OCI-LY1 (cell line): ENCODE results near the gene TMPRSS13.

Experiments
- H2AFZ ChIP-seq: fragments of 200-600 bp; sonication (generic), shearing (Covaris generic); 2 replicates; pipeline ENCODE4 v1.6.0; 2014; ENCODE audit warnings: antibody characterized with exemption, mild to moderate bottlenecking, low read length
- H3F3A ChIP-seq: fragments of 200-600 bp; sonication (generic), shearing (Covaris generic); 2 replicates; pipeline ENCODE4 v1.6.0; 2014; ENCODE audit warnings: mild to moderate bottlenecking, antibody characterized with exemption, low read length, moderate library complexity; ENCODE audit not compliant: insufficient read depth
- H3K27ac ChIP-seq: fragments of 200-600 bp; sonication (generic); 2 replicates; pipeline ENCODE4 v1.5.1; 2014; ENCODE audit warnings: low read length, mixed run types, mild to moderate bottlenecking, low read depth; ENCODE audit not compliant: poor library complexity, severe bottlenecking
- H3K27me3 ChIP-seq: fragments of 200-600 bp; sonication (generic); 2 replicates; pipeline ENCODE4 v1.6.0; 2014; ENCODE audit warnings: antibody characterized with exemption, mild to moderate bottlenecking, low read length, moderate library complexity; ENCODE audit not compliant: insufficient read depth
- H3K36me3 ChIP-seq: fragments of 200-600 bp; sonication (generic); 2 replicates; pipeline ENCODE4 v1.6.1; 2014; ENCODE audit warnings: mild to moderate bottlenecking, antibody characterized with exemption, low read length, moderate library complexity, mixed read lengths; ENCODE audit not compliant: insufficient read depth
- H3K4me1 ChIP-seq: fragments of 200-600 bp; sonication (generic); 2 replicates; pipeline ENCODE4 v1.5.1; 2014; ENCODE audit warnings: mild to moderate bottlenecking, low read length, moderate library complexity; ENCODE audit not compliant: insufficient read depth, severe bottlenecking
- H3K4me2 ChIP-seq: fragments of 200-600 bp; sonication (generic), shearing (Covaris generic); 2 replicates; pipeline ENCODE4 v1.6.1; 2014; ENCODE audit warnings: low read length
- H3K4me3 ChIP-seq: fragments of 200-600 bp; sonication (generic); 2 replicates; pipeline ENCODE4 v1.5.1; 2014; ENCODE audit warnings: low read length, low read depth, mild to moderate bottlenecking, mixed read lengths; ENCODE audit not compliant: poor library complexity, severe bottlenecking
- H3K79me2 ChIP-seq: fragments of 200-600 bp; shearing (Covaris generic); 2 replicates; pipeline ENCODE4 v1.6.1; 2016; ENCODE audit warnings: mixed run types, low read length, mixed read lengths; ENCODE audit not compliant: insufficient read depth
- H3K9ac ChIP-seq: fragments of 200-600 bp; sonication (generic), shearing (Covaris generic); 2 replicates; pipeline ENCODE4 v1.6.1; 2014; ENCODE audit warnings: mild to moderate bottlenecking, low read length, mixed read lengths
- H3K9me2 ChIP-seq: fragments of 200-600 bp; sonication (generic), shearing (Covaris generic); 2 replicates; pipeline ENCODE4 v1.6.1; 2014; ENCODE audit warnings: low read depth, mild to moderate bottlenecking, low read length, mixed read lengths
- H3K9me3 ChIP-seq: fragments of 200-600 bp; shearing (Covaris generic); 2 replicates; pipeline ENCODE4 v1.6.1; 2014; ENCODE audit warnings: low read length, mixed read lengths
- H4K20me1 ChIP-seq: fragments of 200-600 bp; sonication (generic), shearing (Covaris generic); 2 replicates; pipeline ENCODE4 v1.6.0; 2016; ENCODE audit warnings: mild to moderate bottlenecking, low read length; ENCODE audit not compliant: insufficient read depth
- EZH2 ChIP-seq: fragments of 200-600 bp; sonication (generic), shearing (Covaris generic); IDR thresholded peaks from 2 replicates; pipeline ENCODE4 v1.8.0; 2017; ENCODE audit warnings: borderline replicate concordance, mixed run types, mild to moderate bottlenecking, antibody characterized with exemption, low read length, moderate library complexity, mixed read lengths
- TF ChIP-seq, protein P1 (sequence below): fragments of 200-600 bp; sonication (generic), shearing (Covaris generic); IDR thresholded peaks from 2 replicates; pipeline ENCODE4 v1.5.1; 2017; ENCODE audit warnings: mild to moderate bottlenecking, antibody characterized with exemption, low read length, moderate library complexity, mixed read lengths

Gene TMPRSS13

DNA sequence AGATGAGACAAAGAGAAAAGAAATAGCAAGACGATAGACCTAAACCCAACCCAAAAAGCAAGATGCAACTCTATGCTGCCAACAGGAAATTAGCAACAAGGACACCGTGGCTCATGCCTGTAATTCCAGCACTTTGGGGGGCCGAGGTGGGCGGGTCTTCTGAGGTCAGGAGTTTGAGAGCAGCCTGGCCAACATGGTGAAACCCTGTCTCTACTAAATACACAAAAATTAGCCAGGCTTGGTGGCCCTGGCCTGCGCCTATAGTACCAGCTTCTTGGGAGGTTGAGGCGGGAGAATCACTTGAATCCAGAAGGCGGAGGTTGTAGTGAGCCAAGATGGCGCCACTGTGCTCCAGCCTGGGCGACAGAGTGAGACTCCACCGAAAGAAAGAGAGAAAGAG, 32.7 kb upstream of the TMPRSS13 start:
- Histone ChIP-seq H3F3A (no peaks in the 10 kb centered on the region), H3K9me3 (no peaks in the 10 kb centered on the region), H4K20me1 (no peaks in the 10 kb centered on the region), H3K9me2 (no peaks in the 10 kb centered on the region), H3K27ac (no peak overlapping the region), H3K27me3 (no peaks in the 10 kb centered on the region), H3K4me1 (peaks cover 4% of the 10 kb centered on the region), H3K9ac (no peak overlapping the region), H3K4me3 (no peak overlapping the region), H3K79me2 (no peaks in the 10 kb centered on the region), H3K4me2 (no peak overlapping the region), H3K36me3 (no peaks in the 10 kb centered on the region), H2AFZ (no peak overlapping the region)
- no peak for TF ChIP-seq EZH2
- TF ChIP-seq, protein P1, sequence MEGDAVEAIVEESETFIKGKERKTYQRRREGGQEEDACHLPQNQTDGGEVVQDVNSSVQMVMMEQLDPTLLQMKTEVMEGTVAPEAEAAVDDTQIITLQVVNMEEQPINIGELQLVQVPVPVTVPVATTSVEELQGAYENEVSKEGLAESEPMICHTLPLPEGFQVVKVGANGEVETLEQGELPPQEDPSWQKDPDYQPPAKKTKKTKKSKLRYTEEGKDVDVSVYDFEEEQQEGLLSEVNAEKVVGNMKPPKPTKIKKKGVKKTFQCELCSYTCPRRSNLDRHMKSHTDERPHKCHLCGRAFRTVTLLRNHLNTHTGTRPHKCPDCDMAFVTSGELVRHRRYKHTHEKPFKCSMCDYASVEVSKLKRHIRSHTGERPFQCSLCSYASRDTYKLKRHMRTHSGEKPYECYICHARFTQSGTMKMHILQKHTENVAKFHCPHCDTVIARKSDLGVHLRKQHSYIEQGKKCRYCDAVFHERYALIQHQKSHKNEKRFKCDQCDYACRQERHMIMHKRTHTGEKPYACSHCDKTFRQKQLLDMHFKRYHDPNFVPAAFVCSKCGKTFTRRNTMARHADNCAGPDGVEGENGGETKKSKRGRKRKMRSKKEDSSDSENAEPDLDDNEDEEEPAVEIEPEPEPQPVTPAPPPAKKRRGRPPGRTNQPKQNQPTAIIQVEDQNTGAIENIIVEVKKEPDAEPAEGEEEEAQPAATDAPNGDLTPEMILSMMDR, result no peak

DNA sequence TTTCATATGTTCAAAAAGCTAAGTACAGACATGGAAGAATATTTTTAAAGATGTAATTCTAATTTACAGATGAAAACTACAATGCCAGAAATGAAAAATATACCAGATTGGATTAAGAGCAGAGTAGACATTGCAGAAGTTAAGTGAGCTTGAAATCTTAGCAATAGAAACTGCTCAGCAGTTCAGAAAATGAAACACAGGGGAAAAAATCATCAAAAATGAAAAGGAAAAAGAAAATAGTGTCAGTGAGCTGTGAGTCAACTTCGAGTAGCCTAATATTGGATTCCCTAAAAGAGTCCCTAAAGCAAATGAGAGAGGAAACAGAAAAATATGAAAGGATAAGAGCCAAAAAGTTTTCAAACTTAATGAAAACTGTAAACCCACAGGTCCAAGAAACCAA, 31.2 kb upstream of the TMPRSS13 start:
- Histone ChIP-seq H3K9ac (no peak overlapping the region), H3K9me2 (no peaks in the 10 kb centered on the region), H3K4me3 (no peak overlapping the region), H3K9me3 (no peaks in the 10 kb centered on the region), H3K4me1 (peaks cover 4% of the 10 kb centered on the region), H4K20me1 (no peaks in the 10 kb centered on the region), H3K79me2 (no peaks in the 10 kb centered on the region), H3K4me2 (no peak overlapping the region), H3K27me3 (no peaks in the 10 kb centered on the region), H3K36me3 (no peaks in the 10 kb centered on the region), H2AFZ (no peak overlapping the region), H3K27ac (no peak overlapping the region), H3F3A (no peaks in the 10 kb centered on the region)
- TF ChIP-seq EZH2, result no peak
- TF ChIP-seq, protein P1, result no peak

DNA sequence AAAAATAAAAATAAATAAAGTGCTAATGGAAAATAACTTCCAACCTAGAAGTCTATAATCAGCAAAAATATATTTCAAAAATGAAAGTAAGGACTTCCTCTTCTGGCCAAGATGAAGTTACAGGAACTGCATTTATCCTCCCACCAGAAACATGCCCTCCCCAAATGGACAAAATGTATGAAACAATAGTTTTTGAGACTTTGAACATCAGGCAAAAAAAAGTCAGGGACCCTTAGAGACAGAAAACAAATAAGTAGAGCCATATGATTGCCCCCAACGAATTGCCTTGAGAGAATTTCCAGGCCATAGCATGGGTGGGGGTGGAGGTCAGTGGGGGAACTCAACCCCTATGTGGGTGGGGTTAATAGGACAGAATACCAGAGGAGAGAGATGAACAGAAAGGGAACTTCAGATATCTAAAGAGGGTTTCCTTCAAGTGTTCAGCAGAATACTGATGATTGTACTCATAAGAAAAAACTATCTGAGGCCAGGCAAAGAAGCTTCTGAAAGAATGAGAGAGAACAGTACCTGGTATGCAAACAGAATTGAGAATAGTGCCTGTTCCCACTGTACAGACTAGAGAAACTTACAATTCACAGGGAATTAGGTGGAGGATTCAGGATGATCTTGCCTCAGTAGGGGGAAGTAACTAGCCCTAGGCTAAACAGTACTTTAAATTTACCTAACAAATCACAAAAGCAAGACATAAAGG, 30.4 kb upstream of the TMPRSS13 start:
- no peak overlapping the region for H3K27ac ChIP-seq
- no peak overlapping the region for H3K9ac ChIP-seq
- TF ChIP-seq, protein P1, result no peak
- TF ChIP-seq EZH2, result no peak
- no peaks in the 10 kb centered on the region for H3K36me3 ChIP-seq
- H4K20me1 ChIP-seq, result no peaks in the 10 kb centered on the region
- H3K4me2 ChIP-seq, result no peak overlapping the region
- no peak overlapping the region for H3K4me3 ChIP-seq
- no peaks in the 10 kb centered on the region for H3K79me2 ChIP-seq
- H3K9me3 ChIP-seq, result no peaks in the 10 kb centered on the region
- H2AFZ ChIP-seq, result no peak overlapping the region
- no peaks in the 10 kb centered on the region for H3K27me3 ChIP-seq
- H3K4me1 ChIP-seq, result peaks cover 4% of the 10 kb centered on the region
- no peaks in the 10 kb centered on the region for H3F3A ChIP-seq
- no peaks in the 10 kb centered on the region for H3K9me2 ChIP-seq
